Measurements from ENCODE around the gene TLCD3B.

Gene TLCD3B

DNA sequence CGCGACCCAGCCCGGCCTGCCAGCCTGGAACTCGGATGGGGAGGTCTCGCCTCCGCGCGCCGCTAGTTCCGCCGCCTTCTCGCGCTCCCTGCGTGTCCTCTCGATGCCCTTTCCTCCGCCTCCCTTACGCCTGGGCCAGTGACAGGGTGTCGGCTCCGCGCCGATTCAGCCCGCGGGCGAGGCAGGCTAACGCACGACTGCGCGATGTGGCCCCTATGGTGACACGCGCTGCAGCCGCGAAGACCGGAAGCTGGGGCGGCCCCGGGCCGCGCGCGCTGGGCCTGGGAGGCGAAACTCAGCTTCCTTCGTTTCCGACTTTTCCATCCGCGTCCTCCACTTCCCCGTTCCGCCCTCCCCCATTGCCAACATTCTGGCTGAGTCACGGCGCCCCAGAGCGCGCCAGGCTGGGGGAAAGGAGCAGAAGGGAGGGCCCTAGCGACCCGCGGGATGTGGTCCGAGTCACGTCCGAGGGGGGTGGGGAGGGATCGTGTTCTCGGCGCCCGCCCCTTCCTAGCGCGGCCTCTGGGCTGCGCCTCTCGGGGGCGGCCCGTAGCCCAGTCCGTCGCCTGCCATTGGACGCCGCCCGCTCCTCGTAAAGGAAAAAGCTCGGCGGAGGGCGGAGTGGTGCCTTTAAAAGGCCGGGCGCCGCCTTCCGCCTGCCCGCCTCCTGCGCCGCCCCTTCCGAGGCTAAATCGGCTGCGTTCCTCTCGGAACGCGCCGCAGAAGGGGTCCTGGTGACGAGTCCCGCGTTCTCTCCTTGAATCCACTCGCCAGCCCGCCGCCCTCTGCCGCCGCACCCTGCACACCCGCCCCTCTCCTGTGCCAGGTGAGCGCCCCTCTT, 34.3 kb upstream of the TLCD3B start, which contains the start of gene ALDOA:
ALDOA (plus strand) TSS at position 659 of the 841 bp plus-strand sequence. CDS start 1,138 bp downstream, outside the sequence.
- H3K27ac ChIP-seq, result peak within 1 kb of the TSS; percentile 98
- TF ChIP-seq, protein P1, sequence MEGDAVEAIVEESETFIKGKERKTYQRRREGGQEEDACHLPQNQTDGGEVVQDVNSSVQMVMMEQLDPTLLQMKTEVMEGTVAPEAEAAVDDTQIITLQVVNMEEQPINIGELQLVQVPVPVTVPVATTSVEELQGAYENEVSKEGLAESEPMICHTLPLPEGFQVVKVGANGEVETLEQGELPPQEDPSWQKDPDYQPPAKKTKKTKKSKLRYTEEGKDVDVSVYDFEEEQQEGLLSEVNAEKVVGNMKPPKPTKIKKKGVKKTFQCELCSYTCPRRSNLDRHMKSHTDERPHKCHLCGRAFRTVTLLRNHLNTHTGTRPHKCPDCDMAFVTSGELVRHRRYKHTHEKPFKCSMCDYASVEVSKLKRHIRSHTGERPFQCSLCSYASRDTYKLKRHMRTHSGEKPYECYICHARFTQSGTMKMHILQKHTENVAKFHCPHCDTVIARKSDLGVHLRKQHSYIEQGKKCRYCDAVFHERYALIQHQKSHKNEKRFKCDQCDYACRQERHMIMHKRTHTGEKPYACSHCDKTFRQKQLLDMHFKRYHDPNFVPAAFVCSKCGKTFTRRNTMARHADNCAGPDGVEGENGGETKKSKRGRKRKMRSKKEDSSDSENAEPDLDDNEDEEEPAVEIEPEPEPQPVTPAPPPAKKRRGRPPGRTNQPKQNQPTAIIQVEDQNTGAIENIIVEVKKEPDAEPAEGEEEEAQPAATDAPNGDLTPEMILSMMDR (conservative IDR thresholded peaks at IDR 0.05), result no peak
- TF ChIP-seq ZFX (IDR thresholded peaks at IDR 0.05), result peak; percentile 62; the same call in 1 of the 2 replicates

DNA sequence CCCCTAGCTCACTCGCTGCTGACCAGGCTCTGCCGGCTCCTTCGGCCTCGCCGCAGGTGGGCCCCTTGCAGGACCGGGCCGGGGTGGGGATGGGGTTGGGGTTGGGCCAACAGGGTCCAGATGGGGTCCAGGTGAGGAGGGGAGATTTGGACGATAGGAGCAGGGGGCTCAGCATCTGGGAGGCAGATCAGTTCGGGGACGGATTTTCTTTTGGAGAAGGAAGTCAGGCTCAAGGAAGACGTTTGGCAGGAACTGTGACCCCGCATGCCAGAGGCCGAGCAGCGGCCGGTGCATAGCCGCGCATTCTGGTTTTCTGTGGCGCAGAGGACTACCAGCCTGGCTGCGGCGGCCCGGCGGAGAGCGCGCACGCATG, 33.6 kb upstream of the TLCD3B start:
- TF ChIP-seq, protein P1 (conservative IDR thresholded peaks at IDR 0.05), result no peak
- TF ChIP-seq ZFX (IDR thresholded peaks at IDR 0.05), result no peak
- peak overlapping the region; percentile 98 for H3K27ac ChIP-seq

DNA sequence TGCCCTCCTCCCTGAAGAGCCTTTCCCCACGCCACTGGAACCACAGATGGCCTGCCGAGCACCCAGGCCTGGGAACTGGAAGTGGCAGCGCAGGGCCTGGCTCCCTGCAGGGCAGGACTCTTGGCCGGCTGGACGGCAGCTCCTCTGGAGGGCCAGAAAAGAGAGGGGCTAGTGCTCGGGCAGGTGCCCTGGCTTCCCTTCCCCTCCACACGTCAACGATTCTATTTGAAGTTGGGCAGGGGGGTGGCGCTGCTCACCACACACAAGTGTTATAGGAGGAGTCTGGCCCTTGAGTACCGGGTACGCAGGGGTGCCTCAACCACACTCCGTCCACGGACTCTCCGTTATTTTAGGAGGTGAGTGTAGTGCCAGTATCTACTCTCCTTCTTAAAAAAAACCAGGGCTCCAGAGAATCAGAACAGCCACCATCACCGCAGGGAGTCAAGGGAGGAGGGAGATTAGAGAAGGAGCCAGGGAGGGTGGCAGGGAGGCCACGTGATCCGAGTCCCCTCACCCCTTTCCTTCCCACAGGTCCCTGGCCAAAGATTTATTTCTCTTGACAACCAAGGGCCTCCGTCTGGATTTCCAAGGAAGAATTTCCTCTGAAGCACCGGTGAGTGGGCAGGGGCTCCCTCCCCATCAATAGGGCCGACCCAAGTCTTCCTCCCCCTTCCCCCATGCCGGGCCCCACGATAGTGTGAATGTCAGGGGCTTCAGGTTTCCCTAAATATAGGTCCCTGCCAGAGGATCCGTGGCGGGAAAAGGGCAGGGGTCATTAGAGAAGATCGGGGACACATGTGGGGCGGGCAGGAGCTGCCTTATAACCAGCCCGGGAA, 33.0 kb upstream of the TLCD3B start:
- peak overlapping the region; percentile 98 for H3K27ac ChIP-seq
- TF ChIP-seq ZFX (IDR thresholded peaks at IDR 0.05), result no peak; the same call in 1 of the 2 replicates
- TF ChIP-seq, protein P1 (conservative IDR thresholded peaks at IDR 0.05), result peak; percentile 37

DNA sequence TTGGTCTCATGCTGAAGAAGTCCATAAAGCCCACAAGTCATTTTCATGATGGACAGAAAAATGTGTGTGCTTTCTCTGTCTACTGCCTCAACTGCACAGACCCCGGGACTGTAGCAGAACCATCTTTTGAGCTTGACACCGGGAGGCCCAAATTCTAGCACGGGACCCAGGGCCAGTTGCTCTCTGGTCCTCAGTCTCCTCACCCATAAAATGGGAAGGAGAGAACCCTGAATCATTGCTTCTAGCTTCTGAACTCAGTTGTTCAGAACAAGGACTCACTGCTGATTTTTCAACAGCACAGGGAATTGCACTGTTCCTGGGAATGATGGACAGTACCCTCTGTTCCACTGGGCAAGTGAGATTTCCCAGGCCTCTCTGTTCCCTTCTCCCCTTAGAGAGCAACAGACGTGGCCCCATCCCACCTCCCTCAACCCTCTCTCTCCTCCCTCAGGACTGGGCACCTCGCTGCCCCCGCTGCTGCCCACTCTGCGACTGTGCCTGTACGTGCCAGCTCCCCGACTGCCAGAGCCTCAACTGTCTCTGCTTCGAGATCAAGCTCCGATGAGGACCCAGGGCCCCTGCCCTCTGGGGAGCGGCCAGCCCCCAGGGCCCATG, 32.3 kb upstream of the TLCD3B start:
- peak overlapping the region; percentile 98 for H3K27ac ChIP-seq
- TF ChIP-seq ZFX (IDR thresholded peaks at IDR 0.05), result no peak
- TF ChIP-seq, protein P1 (conservative IDR thresholded peaks at IDR 0.05), result no peak

DNA sequence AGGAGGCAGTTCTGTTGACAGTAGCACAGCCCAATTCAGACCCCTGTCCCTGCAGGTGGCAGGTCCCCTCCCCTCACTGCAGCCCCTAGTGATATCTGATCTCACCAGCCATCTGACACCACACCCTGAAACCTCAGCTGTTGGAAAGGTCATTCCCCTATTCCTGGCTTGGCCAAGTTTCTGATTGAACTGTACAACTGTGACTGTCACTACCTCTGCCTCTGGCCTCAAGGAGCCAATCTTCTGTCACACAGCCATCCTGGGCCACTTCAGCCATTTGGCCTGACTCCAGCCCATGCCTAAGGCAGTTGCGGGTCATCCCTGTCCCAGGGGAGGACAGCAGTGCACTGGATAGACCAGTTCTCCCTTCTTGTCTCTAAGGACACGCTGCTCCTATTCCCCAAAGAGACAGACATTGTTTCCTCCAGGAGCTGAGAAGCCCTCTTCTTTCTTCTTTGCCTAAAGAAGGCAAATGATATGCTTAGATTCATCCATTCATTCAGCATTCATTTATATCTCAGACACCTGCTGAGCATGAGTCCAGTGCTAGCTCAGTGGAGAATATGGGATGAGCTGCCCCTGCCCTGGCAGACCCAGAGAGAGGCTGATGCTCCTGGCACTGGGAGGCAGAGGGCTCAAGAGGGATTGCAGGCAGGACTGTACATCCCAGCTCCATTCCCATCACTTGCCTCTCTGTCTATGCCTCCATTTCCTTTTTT, 29.9 kb upstream of the TLCD3B start:
- peak overlapping the region; percentile 69 for H3K27ac ChIP-seq
- TF ChIP-seq, protein P1 (conservative IDR thresholded peaks at IDR 0.05), result no peak
- no peak for TF ChIP-seq ZFX (IDR thresholded peaks at IDR 0.05)

DNA sequence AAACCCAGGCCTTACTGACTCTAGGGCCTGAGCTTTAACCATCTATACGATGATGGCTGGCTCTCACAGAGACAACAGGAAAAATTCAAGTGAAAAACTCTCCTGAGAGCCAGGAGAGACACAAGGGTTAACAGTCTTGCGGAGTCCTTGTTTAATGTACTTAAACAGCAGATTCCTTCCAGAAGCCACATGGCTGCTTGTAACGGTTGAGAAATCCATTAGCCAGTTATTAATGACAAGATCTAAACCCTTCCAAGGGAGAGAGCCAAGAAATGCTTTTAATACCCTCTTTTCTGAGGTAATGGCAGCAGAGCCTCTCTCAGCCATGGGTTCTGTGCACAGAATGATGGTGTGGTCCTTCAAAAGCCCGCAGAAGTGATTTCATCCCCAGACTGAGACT, 29.3 kb upstream of the TLCD3B start:
- peak overlapping the region; percentile 69 for H3K27ac ChIP-seq
- TF ChIP-seq ZFX (IDR thresholded peaks at IDR 0.05), result no peak
- TF ChIP-seq, protein P1 (conservative IDR thresholded peaks at IDR 0.05), result no peak
